ENCODE data around the gene IZUMO4.
"Not testable (repeated sequence)": the region's sequence is repeated elsewhere in the genome, so short reads cannot be mapped to it uniquely, and the experiment has no call there.

IZUMO4 gene

DNA sequence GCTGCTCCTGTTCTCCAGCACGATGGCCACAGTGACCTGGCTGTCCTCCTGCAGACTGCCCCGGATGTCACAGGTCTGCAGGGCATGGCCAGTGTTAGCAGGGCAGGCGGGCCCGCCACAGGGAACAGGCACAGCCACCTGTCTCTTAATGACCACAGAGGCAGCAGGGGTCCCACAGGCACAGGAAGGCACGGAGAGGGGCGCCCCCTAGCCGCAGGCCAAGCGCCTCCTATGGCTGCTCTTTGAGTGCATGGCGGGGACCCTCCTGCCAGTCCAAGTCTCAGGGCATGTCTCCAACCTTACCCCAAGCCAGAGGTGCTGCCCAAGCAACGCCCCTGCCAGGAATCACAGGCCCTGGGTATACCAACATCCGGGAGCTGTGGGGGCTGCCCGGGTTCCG is 14.1 kb downstream of the IZUMO4 start:
- no peak for DNase-seq

DNA sequence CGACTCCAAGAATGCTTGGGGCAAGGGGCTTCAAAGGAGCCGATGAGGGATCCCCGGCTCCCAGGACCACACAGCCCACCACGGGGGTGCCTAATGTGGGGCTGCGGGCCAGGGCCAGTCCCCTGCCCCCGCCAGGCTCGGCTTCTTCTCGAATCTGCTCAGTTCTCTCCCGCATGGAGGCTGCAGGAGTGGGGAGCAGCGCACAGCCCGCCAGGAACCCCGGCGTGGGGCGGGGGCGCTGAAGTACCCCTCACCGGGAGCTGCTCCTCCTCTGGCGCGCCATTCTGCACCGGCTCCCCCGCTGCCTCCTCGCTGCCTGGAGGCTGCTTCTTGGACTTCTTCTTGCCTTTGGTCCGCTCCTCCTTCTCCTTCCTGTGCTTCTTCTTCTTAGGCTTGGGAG is 14.7 kb downstream of the IZUMO4 start:
- no peak for DNase-seq

DNA sequence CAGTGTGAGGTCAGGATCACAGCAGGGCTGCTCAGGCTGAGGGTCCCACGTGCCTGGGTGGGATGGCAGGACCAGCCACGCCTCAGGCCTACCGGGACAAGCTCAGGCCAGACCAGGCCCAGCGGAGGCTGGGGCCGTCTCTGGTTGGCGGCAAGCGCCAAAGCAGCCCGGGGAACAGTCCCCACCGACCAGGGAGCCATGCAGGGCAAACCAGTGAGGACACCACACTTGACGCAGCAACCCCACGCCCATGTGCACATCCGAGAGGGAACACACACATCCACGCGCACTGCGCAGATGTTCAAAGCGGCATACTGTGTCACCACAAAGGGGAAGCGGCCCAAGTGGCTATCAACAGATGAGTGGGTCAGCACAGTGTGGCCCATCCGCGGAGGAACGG is 15.2 kb downstream of the IZUMO4 start:
- no peak for DNase-seq

DNA sequence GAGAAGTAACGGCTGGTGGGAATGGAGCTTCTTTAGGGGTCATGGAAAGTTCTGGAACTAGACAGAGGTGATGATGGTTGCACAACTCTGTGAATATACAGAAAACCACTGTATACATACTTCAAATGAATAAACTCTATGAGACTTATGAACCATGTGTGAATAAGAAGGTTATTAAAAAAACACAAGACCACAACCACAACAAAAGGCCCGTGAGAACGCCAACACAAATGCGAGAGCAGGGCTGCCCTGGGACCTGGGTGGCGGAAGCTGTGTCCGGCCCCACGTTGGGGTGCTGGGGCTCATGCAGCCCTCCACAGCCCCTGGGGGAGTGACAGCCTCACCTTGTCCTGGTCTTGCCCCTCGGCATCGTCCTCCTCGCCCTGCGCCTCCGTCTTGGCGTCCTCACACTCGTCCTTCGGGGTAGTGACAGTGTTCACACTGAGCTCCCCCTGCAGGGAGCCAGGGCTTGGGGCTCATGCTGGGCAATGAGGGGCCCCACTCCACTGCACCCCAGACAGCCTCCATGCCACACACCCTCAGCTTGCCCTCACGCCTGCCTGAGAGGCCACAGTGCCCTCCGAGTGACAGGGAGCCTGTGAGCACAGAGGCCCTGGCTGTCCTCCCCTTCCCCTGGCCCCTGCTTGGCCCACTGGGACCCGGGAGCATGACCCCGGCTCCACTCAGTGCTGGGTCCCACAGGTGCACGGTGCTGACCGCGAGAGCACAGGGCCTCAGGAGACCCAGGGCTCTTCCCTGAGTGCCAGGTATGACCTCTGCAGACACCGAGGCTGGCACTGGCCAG is 16.0 kb downstream of the IZUMO4 start:
- DNase-seq = no peak

DNA sequence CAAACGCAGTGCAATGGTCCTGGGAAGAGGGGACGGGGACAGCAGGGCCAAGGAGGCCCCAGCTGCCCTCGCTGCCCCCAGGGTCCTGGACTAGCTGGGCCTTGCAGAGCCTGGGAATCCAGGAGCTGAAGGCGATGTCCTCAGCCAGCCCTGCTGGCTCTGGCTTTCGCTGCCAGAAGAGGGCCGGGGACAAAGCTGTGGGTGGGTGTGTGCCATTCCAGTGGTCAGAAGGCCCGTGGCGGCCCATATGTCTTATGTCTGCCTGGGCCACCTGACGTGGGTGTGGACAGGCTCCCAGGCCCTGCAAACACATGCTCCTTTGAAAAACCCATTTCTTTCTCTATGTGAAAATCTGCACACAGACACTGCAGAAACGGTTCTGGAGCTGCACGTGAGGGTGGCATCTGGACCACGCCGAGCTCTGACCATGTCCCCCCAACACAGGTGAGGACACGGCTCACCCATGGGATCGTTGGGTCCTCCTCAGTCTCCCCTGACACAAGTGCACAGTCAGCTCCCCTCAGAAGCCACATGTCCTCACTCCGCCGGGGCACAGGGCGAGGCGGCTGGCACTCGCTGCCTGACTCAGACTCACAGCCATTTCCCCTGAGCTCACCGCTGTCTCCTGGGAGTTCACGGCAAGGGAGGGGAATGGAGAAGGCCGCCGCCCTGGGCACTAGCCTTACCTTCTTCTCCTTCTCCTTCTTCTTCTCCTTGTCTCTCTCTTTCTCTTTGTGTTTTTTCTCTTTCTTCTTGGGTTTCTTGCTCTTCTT is 16.9 kb downstream of the IZUMO4 start:
- no peak for DNase-seq

DNA sequence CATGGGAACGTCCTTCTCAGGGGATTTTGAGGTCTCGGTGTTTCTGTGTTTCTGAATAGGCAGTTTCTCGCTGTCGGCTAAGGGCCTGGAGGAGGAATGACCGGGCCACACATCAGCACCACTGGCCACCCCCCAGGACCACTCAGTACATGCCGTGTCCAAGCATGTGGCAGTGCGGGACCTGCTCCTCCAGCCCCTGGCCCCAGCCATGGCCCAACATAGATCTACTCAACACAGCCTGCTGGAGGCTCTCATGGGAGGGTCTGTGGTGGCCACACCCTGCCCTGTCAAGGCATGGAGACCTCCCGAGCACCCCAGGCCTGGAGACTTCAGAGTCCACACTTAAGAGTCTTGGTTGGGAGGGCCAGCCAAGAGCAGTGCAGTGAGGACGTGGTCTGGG is 17.5 kb downstream of the IZUMO4 start:
- no peak for DNase-seq

DNA sequence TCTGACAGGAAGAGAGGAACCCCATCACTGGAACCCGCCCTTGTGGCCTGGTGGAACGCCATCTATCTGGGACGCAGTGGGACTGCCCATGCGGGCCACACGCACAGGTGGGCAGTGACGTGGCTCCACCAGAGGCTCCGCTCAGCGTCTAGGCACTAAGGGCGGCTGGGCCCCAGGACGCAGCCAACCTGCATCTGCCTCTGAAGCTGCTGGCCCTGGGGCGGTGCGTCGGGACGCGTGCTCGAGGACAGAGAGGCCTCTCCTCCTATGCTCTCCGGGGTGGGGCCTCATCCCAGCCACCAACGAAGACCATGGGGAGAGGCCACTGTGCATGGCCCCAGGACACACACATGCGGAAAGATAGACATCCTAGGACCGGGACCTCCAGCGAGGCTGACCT is 18.1 kb downstream of the IZUMO4 start:
- DNase-seq = no peak

DNA sequence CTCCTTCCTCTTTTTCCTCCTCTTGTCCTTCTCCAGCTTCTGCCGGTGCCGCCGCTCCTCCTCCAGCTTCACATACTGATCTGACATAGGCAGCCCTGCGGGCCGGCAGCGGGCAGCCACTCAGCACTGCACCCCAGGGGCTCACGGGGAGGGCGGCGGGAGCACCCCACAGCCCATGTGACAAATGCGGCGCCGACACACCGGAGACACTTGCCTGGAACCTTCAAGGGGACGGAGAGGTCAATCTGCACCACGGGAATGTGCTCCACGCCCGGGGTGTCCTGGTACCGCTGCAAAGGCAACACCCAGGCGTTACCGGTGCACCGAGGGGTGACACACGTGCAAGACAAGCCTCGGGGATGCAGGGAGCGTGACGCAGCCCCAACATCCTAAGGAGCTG is 18.6 kb downstream of the IZUMO4 start:
- no peak for DNase-seq

DNA sequence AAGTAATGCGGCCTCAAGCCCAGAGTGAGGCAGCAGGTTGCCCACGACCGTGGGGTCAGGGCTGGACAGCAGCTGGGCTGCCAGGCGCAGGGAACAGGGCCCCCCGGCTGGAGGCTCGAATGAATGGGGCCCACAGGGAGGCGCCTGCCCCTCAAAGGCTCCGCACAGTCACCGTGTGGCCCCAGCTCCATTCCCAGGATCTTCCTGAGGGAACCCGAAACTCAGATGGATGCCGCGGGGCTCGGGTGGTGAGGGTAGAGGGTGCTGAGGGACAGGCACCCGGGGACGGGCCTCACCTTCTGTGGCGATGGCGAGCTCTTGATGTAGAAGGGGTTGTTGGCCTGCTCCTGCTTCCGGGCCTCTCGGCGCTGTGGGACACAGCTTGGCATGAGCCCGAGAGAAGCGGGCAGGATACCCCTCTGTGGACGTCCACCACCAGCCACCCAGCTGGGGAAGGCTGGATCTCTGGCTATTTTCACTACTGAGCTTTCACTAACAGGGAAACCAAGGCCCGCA is 19.3 kb downstream of the IZUMO4 start:
- no peak for DNase-seq

DNA sequence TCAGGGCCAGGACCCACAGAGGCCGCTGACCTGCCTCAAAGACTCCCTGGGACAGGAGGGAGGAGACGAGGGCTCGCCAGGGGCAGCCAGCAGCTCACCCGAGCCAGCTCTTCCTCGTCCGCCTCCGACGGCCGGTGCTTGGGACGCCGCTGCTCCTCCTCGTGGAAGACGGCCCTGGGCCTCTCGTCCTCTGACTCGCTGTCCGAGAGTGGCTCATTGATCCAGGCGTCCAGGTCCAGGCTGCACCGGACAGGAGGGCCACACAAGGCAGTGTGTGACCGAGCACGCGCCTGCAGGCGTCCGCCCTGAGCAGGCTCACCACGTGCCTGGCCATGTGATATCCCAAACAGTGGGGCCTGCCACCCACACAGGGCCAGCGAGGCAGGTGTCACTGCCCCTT is 19.8 kb downstream of the IZUMO4 start:
- no peak for DNase-seq

DNA sequence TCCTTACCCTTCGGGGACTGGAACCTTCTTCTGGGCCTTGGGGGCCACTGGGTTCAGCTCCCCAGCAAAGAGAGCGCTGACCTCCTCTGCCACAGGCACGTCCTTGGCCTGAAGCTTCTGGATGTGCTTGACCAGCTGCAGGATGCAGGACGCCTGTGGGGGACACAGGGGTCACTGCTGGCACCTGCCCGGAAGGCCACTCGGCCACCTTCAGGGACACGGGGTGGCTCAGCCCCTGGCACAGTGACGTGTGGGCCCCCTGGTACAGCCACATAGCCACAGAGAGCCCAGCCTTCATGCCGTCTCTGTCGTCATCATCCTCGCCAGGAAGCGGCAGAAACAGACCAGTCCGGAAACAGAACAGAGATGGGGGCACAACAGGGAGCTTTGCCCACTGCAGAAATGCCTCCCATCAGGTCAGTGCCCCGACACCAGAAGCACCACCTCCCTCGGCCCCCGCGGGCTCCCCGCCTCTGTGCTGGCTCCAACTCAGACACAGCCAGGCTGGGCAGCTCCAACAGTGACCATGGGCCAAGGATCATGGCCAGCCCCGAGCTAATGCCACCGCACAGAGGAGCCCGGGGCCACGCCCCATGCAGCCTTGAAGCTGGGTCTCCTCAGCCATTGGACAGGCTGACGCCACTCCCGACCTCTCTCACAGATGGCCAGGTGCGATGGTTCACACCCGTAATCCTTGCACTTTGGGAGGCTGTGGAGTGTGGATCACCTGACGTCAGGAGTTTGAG is 20.7 kb downstream of the IZUMO4 start:
- no peak for DNase-seq

DNA sequence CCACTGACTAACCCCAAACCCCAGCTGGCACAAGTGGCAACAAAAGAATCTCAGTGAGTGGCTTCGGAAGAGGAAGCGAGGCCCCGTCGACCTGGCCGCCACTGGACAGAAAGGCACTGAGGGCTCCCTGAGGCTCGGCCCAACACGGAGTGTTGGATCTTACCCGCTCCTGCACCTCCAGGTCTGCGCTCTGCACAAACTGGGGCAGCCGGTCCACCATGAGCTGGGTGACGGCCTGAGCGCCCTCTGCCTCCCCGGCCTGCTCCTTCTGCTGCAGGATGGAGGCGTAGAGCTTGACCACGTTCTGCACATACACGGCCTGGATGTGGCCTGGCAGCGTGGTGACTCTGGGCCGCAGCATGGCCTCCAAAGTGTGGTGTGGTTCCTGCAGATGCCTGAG is 21.7 kb downstream of the IZUMO4 start:
- DNase-seq = no peak

DNA sequence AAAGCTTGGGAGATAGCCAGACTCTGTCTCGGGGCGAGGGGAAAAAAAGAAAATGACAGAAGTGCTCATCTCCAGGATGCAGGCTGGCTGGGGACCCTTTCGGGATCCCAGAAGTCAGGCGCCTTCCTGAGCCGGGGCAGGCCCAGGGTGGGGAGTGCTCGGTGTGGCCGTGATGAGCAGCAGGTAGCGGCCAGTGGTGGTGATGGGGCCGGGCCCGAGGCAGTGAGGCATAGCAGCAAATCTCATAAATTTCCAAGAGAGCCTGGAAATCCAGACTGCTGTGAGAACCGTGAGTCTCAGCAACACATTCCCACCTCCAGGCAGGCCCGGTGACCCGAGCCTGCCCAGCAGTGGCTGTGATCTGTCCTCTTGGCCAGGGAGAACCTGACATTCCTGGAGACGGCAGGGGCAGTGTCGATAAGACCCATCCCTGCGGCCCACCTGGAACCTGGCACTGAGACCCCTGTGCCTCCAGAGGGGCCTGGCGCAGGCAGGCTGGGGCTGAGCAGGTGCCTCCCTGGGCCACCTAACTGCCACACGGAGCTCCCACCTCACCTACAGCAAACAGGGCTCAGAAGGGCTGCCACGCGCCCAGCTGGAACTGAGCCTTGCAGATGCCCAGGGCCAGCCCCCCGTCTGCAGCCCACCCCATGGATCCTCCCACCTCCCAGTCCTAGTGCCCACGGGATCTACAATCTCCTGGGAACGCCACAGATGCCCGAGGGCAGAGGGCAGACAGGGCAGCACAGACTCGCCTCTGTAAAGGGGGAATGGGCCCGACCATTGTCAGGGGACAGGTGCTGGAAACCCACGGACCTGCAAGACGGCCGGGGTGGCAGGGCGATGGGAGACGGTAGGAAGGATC is 23.4 kb downstream of the IZUMO4 start:
- no peak for DNase-seq

DNA sequence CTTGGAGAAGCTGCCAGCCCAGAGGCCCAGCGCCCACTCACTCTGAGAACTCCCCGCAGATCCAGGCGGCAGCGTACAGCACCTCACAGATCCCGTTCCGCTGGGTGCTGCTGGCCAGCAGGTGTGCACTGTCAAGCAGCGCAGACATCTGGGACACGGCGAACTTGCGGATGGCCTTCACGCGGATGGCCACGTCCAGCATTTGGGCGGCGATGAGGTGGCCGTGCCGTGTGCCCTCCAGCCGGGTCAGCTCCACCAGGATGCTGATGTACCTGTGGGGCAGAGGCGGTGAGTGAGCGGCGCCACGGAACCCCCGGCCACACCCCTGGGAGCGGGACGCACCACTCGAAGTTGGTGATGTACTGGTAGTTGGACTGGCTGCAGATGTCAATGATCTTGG is 24.1 kb downstream of the IZUMO4 start:
- no peak for DNase-seq

DNA sequence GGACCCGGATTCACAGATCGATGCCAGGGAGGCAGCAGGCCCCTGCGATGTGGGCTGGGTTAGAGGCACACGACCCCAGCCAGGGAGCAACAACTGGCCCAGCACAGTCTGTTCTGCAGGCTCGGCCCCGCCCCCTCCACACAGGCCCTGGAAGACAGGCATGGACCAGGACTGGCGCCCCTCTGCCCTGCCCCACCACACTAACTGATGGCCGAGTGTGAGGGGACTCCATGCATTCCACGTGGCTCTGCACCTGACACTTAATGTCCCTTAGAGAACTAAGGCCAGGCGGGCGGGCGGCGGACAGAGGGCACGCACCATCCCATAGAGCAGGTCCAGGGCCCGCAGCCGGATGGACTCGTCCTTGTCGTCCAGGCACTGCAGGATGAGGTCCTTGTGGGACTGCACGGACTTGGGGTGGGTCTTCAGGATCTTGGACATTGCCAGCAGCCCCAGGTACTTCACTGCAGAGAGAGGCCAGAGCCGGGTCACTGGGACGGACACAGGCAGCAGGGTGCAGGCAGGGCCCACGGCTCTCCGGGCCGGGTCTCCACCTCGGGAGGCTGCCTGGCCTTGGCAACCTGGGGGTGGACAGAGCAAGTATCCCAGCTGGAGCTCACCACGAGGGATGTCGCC is 24.8 kb downstream of the IZUMO4 start:
- DNase-seq = no peak

DNA sequence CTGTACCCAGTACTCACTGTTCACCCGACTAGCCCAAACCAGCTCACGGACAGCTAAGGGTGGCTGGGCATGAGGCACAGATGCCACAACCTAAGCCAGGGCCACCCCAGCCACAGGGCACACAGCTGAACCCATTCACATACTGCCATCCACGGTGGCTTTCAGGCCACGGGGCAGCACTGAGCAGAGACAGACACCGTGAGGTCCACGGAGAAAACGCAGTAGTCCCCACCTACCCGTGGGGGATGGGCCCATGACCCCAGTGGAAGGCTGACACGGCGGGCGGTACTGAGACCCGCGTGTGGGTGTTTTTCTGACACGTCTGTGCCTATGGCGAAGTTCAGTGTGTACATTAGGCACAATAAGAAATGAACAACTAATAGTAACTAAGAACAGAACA is 25.5 kb downstream of the IZUMO4 start:
- no peak for DNase-seq

DNA sequence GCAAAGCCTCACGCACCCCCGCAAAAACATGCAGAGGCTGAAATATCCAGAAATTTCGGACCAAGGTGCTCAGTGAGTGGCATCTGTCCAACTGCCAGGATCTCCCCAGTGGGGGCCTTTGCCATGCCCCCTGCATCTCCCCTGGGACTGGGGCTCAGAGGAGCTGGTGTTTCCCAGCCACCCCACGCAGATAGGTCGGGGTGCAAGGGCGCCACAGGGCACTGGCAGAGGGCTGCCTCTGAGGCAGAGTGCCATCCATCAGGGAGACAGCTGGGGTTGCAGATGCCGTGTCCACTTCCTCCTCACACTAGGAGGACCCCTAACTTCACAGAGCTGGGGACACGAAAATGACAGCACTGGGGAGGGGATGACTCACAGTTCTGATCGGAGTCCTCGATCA is 26.3 kb downstream of the IZUMO4 start:
- no peak for DNase-seq

DNA sequence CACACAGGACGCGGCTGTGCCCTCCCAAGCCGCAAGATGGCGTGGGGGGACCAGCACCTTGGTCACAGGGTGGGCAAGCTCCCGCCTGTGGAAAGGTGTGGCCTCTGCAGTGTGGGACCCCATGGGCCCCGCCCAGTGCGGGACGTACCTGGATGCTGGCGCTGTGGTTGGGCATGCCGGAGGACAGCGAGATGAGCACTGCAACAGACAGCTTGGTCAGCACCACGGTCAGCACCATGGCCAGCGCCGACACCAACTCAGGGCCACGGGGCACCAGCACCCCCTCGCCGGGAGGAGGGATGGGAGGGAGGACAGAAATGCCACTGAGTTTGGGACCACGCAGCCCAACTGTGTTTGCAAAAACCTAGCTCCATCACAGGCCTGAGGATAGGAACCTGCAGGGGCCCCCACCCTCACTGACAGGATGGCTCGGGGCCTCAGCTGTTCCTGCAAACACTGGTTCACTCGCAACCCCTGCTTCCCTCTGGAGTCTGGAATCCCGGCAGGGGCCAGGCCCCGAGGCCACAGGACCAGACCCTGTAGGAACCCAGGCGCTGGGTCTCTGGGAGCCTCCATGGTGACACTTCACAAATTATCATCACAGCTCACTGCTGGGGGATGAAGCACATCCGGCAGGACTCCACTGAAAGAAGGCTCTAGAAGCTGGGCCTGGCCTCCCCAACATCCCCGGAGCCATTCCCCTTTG is 27.1 kb downstream of the IZUMO4 start:
- DNase-seq = no peak

DNA sequence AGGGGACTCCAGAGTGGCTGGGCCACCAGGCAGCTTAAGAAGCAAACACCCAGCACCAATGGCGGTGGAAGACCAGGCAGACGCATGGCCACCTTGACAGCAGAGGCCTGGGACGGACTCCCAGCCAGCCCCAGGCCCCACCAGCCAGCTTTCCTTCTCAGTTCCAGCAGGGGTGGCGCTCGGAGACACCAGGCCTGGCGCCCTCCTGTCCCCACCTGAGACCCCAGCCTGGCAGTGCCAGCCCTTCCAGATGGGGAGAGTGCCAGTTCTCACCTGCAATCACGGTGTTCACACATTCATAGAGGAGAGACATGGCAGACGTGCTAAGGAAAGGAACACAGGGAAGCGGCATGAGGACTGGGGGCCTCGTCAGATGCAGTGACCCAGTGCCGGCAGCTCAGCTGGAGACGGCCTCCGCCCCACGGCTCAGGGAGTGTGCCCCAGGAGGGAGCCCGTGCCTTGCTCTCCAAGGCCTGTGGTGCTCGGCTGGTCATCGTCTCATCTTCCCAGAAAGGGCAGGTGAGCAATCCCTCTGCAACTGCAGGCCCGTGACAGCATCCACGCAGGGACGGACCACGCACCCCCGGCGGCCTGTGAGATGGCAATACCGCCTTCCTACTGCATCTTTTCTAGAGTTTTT is 30.3 kb downstream of the IZUMO4 start:
- DNase-seq = no peak

DNA sequence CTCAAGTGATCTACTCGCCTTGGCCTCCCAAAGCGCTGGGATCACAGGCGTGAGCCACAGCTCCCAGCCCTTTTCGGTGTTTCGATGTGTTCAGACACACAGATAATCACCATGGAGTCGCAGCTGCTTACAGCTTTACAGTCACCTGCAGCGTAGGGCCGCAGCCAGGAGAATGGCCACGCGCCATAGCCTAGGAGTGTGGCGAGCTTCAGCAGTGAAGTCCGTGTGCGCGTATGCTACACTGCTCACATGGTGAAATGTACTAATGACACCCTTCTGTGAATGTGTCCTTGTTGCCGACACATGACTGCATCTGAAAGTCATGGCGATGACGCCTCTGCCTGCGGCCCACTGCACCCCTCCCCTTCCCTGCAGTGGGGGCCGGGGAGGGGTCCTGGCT is 31.0 kb downstream of the IZUMO4 start:
- no peak for DNase-seq

DNA sequence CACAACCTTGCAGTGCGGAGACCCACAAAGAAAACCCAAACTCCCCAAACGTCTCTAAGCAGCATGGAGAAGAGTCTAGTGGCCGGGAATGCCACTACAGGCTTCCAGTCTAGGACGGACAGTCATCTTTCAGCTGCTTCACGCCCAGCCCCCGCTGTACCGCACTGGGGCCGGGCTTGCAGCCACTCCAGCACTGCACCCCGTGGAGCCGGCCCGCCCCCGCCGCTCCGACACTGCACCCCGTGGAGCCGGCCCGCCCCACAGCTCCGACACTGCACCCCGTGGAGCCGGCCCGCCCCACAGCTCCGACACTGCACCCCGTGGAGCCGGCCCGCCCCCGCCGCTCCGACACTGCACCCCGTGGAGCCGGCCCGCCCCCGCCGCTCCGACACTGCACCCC is 31.5 kb downstream of the IZUMO4 start:
- not testable (repeated sequence) for DNase-seq
